HG02678 (cell line): ENCODE results near the gene CHD8.

ENCODE experiments used
- ATAC-seq: cut with Tn5 transposase; IDR thresholded peaks from one replicate; pipeline ENCODE4 v1.9.1; 2021; ENCODE audit warnings: mild to moderate bottlenecking, moderate library complexity; ENCODE audit not compliant: unreplicated experiment

Gene CHD8

DNA sequence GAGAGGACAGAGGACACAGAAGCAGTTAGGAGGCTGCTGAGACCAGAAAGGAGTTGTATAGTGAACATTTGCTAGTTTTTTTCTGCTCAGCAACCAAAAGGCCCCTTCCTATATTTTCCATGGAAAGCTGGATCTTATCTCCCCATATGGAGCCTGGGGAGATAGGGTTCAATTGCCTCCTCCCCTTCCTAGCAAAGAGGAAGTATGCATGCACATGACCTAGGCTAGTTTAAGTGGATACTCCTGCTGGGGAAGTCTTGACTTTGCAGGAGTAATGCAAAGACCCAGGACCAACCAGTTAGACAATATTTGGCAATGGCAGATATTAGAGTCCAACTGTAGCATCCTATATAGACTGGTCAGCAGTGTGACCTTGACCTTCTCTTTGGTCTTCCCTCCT is 15.1 kb downstream of the CHD8 start:
- no peak for ATAC-seq

DNA sequence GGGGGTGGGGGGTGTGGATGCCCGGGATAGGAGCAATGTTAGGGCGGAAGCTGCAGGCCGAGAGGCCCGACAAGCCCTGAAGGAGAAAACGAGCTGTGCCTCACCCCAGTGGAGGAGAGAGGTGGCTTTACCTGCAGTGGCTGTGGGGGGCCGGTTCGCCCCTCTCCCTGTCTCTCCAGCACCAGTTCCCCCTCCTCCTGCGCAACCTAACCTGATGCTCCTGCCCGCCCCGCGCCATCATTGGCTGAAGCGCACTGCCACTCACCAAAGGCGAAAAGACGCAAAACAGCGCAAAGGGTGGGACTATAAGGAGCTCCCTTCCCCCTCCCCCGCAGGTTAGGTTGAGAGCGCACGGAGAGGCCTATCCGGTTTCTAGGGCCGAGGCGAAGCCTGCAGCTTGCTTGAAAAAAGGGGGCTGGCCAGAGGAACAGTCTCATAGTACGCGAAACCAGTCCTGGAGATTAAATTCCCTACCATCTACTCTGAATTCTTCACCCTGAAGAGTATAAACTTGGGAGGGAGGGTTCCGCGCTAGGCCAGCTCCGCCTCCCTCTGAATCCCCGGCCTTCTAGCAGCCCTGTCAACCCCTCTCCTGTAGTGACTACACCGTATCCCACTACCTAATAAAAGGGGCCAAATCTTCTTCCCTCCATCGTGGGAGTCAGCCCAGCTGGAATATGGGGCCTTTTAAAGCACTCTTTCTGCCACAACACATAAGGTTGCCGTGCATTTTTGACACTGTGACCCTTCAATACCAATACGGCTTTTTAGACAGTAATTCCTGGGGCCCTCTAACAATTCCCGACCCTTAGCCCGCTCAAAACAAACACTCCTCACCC is 18.6 kb downstream of the CHD8 start:
- peak; percentile 99 for ATAC-seq

DNA sequence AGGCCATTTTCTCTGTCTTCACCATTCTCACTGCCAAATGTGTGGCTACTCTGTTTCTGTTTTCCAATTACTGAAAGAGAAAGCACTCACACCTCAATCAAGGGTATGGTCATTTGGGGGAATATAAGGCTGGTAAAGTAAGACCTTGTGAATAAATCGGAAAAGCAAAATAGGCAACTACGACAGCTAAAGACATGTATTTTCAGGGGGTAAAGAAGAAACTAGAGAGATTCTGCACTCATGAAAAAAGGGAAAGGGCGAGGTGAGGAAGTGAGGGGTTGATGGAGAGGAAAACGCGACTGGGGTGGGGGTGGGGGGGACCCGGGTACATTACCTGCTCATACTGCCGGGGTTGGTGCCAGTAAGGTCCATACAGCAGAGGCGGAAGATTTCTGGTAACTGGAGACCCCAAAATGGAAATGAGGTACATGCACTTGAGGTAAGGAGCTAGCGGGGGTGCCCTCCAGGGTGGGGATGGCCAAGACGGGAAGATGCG is 19.3 kb downstream of the CHD8 start:
- ATAC-seq: no peak

DNA sequence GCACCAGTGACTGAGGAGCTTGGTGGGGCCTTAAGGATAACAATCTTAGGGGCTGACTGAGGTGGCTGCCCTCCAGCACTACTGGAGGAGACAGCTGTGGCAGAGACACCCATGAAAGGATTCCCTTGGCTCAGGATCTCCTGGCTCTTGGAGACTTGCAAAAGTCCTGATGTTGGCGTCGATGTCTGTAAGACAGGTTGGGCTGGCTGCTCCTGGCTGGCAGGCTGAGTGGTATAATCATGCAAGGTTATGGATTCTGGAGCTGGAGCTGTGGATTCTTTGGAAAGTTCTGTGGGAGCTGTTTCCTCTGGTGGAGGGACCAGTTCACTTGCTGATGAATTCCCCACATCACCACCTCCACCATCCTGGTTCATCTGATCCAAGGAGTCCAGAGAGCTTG is 24.8 kb downstream of the CHD8 start:
- ATAC-seq: no peak

DNA sequence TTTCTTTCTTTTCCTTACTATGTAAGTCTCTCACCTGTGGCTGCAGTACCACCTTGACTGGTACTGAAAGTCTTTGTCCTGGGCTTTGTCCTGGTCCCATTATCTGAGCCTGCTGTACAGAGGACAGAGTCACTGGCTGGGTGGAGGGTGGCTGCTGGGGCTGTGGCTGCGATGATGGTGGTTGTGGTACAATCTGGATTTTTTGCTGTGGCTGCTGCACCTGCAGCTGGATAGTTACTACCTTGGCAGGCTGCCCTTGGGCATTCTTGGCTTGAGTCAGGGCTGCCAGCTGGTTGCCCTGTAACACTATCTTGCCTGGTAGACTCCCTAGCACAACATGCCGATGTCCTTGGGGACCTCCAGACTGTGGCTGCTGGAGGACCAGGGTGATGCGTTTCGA is 27.0 kb downstream of the CHD8 start:
- ATAC-seq: no peak

DNA sequence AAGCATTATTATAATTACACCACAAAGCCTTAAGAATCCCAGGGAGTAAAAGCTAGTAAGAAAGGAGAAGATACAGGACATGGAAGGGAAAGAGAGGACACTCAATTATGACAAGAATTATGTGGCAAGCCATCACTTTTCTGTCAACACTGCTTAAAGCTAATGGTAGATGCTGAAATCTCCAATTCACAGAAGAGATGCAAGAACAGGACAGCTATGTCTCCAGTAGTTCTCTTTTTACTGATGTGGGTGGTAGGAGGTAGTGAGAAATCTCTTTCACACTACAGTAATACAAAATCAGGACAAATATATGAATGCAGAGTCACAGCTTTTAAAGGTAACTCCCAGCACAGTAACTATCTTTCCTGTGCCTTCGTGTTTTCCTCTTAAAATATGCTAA is 29.2 kb downstream of the CHD8 start:
- no peak for ATAC-seq

DNA sequence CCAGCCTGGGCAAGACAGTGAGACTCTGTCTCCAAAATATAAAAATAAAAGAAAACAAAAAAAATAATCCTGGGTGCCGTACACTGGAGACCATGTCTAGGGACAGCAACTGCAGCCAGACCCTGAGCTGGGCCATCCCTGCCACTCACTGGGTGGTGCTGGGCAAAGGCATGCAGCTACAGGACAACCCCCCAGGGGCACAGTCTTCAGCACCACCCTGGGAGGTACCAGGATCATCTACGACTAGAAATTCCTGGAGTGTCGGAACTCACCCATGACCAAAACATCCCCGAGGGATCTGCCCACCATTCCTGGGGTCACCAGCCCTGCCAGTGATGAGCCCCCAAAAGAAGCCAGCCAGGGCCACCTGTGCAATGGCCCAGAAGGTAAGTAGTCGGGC is 36.4 kb downstream of the CHD8 start:
- no peak for ATAC-seq

DNA sequence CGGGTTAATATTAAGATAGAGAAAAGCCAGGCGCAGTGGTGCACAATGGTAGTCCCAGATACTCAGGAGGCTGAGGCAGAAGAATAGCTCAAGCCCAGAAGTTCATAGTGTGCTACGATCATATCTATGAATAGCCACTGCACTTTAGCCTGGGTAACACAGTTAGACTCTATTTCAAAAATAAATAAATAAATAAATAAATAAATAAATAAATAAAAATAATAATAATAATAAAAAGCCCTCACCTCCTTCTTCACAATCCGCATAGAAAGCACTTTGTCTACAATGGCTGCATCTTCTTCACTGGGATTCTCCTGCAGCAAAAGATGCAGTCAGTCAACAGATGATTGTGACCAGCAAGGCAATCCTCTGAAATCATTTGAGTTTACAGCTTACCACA is 40.6 kb downstream of the CHD8 start:
- no peak for ATAC-seq

DNA sequence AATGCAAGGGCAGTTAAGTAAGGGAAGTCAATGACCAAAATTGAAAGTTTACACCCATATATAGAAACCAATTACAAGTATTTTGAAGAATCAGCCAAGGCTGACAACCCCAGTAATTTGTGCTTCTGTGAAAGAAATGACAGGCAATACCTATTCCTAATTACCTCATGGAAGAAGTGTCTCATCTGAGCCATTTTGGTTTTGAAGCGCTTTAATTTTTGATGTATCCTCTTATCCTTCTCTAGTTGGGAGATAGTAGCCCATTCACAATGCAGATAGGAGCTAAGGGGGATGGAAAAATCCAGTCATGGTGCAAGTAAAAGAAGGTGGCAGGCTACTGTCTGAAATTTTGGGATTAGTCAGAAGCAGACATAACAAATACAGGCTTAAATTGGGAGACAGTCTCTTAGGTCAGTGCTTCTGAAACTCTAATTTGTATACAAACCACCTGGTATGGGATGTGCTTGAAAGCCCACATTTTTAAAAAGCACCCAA is 41.7 kb downstream of the CHD8 start:
- no peak for ATAC-seq

DNA sequence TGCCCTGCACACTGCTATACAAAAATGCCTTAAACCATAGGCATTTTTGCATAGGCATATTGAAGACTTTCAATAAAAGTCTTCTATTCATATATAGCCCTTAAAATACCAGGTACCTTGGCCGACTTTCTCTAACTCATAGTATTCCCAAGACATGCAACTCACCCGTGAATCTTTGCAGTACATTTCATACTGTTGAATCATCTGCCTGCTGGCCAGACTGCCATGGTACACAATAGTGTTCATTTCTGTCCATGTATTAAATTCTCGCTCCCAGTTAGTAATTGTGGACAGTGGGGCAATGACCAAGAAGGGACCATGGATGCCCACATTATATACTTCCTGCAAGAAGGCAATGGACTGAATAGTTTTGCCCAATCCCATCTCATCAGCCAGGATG is 47.8 kb downstream of the CHD8 start:
- ATAC-seq: no peak

DNA sequence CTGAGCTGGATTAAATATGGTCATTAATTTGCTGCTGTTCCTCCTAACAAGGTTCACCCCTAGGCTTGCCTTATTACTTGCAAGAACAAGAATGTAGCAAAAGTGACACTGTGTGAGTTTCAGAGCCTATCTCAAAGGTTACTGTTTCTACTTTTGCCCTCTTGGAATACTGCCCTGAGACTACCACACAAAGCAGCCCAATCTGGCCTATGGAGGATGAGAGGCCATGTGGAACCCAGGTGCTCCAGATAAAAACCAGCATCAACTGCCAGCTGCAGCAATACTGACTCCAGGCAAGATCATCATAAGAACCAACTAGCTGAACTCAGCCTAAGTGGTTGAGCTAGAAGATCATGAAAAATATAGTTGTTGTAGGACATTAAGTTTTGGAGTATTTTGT is 49.7 kb downstream of the CHD8 start:
- ATAC-seq: no peak

DNA sequence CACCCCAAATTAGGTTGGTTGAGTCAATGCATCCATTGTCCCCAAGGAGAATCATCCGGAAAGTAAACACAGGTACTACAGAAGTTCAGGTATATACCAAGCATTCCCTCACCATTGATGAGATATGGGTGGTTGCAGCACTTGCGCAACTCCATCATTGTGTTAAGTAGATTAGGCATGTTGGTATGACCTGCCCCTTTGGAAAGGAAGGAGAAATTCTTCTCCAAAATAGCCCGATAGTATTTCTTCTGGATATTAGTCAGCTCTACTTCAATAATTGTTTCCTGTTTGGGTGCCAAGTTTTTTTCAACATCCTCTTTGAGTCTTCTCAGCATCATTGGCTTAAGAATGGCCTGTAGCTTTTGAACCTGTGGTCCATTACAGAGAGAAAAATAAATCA is 50.8 kb downstream of the CHD8 start:
- ATAC-seq: no peak

DNA sequence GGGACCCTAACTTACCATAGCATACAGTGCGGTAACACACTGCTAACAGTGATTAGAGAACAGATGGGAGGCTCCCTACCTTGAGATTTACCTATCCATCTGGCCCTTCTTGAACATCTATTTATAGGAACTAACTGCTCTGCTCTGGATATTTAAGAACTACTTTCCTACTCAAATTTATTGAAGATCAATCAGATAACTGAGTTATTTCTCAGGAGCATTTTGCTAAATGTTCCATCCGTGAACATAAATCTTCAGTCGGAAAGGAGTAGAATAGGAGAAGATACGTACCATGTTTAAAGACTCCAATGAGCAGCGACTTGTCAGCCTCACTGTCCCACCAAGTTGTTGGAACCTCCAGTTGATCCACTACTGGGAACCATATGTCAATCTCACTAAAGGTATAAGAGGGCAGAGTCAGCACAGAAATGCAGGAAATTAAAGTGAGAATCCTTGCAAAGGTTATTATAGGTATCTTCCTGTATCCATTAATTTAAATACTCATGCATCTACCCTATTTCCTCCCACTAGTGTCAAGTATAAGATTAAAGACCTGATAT is 56.5 kb downstream of the CHD8 start:
- ATAC-seq: no peak

DNA sequence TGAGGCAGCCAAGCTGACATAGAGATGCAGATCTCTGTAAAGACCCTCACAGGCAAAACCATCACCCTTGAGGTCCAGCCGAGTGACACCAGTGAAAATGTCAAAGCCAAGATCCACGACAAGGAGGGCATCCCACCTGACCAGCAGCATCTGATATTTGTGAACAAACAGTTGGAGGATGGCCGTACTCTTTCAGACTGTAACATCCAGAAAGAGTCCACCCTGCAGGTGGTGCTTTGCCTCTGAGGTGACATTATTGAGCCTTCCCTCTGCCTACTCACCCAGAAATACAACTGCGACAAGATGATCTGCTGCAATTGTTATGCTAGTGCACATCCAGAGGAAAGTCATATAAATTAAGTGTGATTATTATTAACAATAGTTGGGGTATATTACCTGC is 57.0 kb downstream of the CHD8 start:
- ATAC-seq: no peak

DNA sequence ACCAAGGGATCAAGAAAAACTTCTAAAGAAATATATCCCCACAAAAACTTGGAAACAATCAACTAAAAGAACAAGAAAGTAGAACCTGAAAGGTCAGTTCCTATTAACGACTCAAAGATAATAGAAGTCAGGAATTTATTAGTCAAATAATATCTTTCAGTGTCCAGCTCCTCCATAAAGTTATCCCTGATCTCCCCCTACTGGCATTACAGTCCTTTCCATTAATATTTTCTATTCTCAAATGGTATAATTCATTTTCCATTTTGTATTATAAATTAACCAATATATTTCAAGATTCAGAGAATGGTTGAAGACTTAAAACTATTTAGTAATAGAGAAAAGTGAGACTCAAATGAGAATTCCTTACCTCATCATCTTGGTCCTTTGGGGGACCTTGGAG is 60.5 kb downstream of the CHD8 start:
- ATAC-seq: no peak

DNA sequence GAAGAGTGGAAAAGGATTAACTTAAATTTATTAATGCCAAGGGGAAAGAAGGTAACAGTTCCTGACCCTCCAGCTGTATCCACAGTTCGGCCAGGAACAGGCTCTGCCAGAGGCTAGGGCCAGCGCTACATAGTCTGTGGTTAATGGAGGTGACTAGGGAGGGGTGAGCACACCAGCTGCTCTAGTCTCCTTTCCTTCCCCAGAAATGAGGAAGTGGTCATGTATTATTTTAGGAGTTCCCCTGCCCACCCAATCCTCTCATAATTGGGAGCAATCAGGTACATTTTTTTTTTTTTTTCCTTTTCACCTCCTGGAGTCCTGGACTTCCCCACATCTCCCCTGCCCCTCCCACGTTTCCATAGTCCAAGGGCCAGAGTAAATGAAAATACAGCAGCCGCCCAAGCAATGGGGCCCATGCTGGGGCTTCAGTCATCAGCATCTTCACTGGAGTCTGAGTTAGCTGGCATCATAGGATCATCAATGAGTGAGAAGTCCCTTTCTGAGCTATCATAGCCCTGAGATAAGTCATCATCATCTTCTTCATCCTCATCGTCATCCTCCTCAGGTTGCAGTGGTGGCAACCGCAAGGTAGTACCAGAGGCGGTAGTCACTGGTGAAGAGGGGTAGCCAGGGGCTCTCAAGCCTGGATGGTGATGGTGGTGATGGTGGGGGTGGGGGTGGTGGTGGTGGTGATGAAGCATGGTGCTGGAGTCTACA is 70.6 kb downstream of the CHD8 start:
- ATAC-seq: no peak

DNA sequence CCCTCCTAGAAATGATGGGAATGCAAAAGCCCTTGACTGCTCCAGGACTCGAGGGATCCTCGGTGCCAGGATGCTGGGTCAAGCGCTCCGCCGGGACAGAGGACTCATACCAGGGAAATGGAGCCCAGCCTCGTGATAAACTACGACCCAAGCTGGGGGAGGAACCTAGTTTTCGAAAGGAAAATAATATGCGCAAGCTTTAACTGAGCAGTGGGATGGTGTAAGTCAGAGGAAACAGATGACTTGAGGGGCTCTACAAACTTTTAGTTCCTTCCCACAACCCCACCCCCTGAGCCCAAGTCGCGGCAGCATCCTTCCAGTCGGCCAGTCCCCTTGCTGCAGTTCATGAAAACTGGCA is 71.5 kb downstream of the CHD8 start:
- ATAC-seq: peak; percentile 25

DNA sequence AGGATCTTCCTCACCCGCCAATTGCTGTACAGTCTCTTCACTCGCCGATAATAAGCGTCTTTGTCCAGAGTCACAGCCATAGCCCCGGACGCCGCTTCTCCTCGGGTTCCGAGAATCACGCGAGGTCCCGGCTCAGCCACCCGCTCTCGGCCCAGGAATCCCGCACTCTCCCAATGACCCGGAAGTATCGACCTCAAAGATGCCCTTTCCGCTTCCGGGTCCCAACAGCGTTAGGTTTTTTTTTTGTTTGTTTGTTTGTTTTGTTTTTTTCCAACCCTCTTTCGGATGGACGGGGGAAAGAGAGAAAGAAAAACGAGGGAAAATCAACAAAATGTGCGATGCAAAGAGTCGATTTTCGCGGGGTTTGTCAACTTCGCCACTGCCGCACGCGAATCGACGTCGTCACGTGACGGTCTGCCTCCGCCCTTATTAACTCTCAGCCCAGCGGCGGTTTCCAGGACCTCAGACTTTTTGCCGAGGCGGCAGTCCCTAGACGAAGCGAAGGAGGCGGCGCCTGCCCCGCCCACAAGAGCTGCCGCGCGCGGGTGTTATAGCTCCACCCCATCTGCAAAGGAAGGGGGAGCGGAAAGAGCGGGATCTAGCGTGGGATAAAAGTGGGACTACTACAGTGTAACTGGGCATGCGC is 72.0 kb downstream of the CHD8 start, which contains the start of gene SUPT16H:
SUPT16H (minus strand) TSS at position 172 of the 646 bp plus-strand sequence; CDS start at position 80, 92 bp downstream.
- ATAC-seq: peak; percentile 95

DNA sequence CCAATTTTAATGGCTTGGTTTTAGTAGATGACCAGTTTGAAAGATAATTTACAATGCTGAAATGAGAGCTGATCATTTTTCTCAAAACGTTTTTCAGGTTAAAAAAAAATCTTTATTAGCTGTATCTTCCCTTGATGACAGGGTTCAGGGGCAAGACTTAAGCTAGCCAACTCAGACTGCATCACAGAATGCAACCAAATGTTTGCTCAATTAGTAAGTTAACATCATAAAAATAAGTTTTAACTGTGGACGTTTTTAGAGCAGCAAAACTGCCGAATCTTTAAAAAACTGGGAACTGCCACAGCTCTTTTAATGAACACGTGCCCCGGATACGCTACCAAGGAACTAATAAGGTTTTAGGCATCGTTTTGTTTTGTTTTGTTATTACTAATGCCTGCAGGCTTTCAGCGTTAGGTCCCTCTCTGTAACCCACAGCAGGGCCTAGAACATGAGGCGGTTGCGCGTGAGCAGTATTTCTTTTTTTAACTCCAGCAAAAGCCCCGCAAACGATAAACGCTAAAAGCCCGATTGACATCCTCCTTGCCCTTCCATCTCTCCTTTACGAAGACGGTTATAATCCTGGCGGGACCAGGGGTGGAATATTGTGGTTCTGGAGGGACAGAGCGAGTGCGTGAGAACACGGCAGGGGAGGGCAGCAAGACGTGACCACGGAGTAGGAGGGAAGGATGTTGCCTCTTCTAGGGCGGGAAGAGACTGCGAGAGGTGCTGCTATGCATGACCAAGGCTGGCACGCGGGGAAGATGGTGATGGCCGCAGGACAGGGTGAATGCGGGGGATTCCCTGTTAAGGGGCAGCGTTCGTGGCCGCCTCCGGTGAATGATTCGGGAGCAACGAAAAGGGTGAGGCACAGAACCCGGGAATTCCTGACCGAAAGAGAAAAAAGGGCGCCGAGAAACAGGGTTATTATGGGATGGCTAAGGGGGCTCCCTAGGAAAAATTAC is 72.8 kb downstream of the CHD8 start:
- no peak for ATAC-seq

DNA sequence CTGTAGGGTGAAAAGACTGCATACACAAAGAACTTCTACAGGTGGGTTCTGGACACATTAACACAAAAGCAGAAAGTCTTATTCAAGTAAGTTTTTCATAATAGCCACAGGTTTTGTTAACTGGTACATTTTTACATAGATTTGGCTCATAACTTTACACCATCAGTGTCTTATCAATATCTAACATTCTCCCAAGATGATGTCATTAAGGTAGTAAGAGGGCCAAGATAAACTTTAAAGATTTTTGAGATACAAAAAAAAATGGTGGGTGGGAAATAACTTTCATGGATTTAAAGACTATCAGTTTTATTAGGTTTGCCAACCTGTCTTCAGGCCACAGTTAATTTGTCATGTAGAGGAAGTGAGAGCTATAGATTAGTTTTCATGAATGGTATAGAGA is 73.8 kb downstream of the CHD8 start:
- ATAC-seq: no peak
